Measurements from ENCODE around the gene C16orf74. TPM values are rescaled to one million over a fixed set of nuclear protein-coding genes. Genes with fewer than 3 reads are reported as not detected.
A peak's percentile ranks its signal among the peaks of the same experiment; 100 is the strongest.

The C16orf74 gene
- total and polyA plus RNA-seq, 3 experiments from 2014 or later, result 1.1 to 10.7 (median 1.3) TPM

DNA sequence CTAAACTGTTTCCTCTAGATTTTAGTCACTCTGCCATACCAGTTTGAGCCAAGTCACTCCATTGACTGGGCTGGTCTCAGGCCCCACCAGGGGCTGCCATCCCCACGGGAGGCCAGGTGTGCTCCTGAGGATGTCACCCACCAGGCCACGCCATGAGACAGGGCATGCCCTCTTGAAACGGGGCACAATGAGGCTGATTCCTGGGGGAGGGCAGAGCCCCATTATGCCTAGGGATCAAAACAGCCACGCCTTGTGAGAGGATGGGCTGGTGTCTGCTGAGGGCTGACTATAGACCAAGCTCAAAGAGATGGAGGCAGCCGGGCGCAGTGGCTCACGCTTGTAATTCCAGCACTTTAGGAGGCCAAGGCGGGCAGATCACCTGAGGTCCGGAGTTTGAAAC is 83.6 kb downstream of the C16orf74 start:
- Mint-ChIP-seq H3K27ac (no peak overlapping the region), H3K4me3 (no peak overlapping the region), H3K36me3 (peaks cover 0 to 96% (median 16%) of the 10 kb centered on the region in 3 donors), H3K4me1 (no peaks in the 10 kb centered on the region), H3K9me3 (no peaks in the 10 kb centered on the region), H3K27me3 (no peaks in the 10 kb centered on the region)
- no peak for DNase-seq
- no peak overlapping the region for H3K27ac ChIP-seq (ENCODE audit: low read depth, low read length)
- H3K4me3 ChIP-seq (ENCODE audit: low read length), result no peak overlapping the region
- ChIA-PET POLR2A (no interaction called here), CTCF (no interaction called here)
- H3K9me3 ChIP-seq (ENCODE audit: low read length), result no peaks in the 10 kb centered on the region
- H3K36me3 ChIP-seq (ENCODE audit: insufficient read depth, low read length), result peaks cover 62% of the 10 kb centered on the region
- no peaks in the 10 kb centered on the region for H3K27me3 ChIP-seq (ENCODE audit: insufficient read depth, low read length, poor library complexity, severe bottlenecking)
- H3K4me1 ChIP-seq (ENCODE audit: insufficient read depth, low read length), result no peaks in the 10 kb centered on the region

DNA sequence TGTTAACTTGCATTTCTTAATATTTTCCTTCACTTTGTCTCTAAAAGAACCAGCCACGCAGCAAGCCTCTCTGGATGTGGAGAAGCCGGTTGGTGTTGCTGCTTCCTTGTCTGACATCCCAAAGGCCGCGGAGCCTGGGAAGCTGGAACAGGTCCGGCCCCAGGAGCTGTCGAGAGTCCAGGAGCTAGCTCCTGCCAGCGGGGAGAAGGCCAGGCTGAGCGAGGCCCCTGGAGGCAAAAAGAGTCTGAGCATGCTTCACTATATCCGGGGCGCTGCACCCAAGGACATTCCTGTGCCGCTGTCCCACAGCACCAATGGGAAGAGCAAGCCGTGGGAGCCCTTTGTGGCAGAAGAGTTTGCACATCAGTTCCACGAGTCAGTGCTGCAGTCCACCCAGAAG is 85.0 kb downstream of the C16orf74 start:
- H3K36me3 ChIP-seq (ENCODE audit: insufficient read depth, low read length), result peaks cover 63% of the 10 kb centered on the region
- no peaks in the 10 kb centered on the region for H3K27me3 Mint-ChIP-seq
- no peaks in the 10 kb centered on the region for H3K27me3 ChIP-seq (ENCODE audit: insufficient read depth, low read length, poor library complexity, severe bottlenecking)
- no peaks in the 10 kb centered on the region for H3K9me3 ChIP-seq (ENCODE audit: low read length)
- no peaks in the 10 kb centered on the region for H3K4me1 ChIP-seq (ENCODE audit: insufficient read depth, low read length)
- no peak for DNase-seq
- no peak overlapping the region for H3K27ac ChIP-seq (ENCODE audit: low read depth, low read length)
- POLR2A ChIA-PET, result no interaction called here
- CTCF ChIA-PET, result no interaction called here
- H3K4me3 Mint-ChIP-seq, result no peak overlapping the region
- H3K9me3 Mint-ChIP-seq, result no peaks in the 10 kb centered on the region
- peaks cover 0 to 94% (median 12%) of the 10 kb centered on the region in 3 donors for H3K36me3 Mint-ChIP-seq
- H3K4me3 ChIP-seq (ENCODE audit: low read length), result no peak overlapping the region
- no peaks in the 10 kb centered on the region for H3K4me1 Mint-ChIP-seq
- no peak overlapping the region for H3K27ac Mint-ChIP-seq

DNA sequence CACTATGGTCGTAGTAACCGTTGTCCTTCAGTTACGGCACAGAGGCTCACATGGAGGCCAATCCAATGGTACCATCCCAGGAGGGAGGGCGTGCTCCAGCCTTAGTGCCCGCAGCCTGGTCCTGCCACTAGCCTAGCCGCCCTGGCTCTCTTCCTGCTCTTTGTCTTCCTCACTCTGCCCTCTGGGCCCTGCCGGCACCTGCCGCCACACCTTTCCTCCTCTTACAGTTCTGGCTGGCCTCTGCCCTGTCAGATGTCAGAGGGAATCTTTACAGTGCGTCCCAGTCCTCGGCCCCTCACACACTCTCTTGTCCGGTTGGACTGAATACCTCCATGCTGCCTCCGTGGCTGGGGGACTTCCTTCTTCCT is 85.5 kb downstream of the C16orf74 start:
- Histone ChIP-seq H3K27ac (ENCODE audit: low read depth, low read length) (no peak overlapping the region), H3K27me3 (ENCODE audit: insufficient read depth, low read length, poor library complexity, severe bottlenecking) (no peaks in the 10 kb centered on the region), H3K4me3 (ENCODE audit: low read length) (no peak overlapping the region), H3K4me1 (ENCODE audit: insufficient read depth, low read length) (no peaks in the 10 kb centered on the region), H3K36me3 (ENCODE audit: insufficient read depth, low read length) (peaks cover 57% of the 10 kb centered on the region), H3K9me3 (ENCODE audit: low read length) (no peaks in the 10 kb centered on the region)
- CTCF ChIA-PET, result no interaction called here
- DNase-seq, result no peak
- POLR2A ChIA-PET, result no interaction called here
- Mint-ChIP-seq H3K27me3 (no peaks in the 10 kb centered on the region), H3K4me1 (no peaks in the 10 kb centered on the region), H3K36me3 (peaks cover 0 to 91% (median 9%) of the 10 kb centered on the region in 3 donors), H3K4me3 (no peak overlapping the region), H3K27ac (peak overlapping the region in 1 of 8 donors; percentile 88), H3K9me3 (no peaks in the 10 kb centered on the region)

DNA sequence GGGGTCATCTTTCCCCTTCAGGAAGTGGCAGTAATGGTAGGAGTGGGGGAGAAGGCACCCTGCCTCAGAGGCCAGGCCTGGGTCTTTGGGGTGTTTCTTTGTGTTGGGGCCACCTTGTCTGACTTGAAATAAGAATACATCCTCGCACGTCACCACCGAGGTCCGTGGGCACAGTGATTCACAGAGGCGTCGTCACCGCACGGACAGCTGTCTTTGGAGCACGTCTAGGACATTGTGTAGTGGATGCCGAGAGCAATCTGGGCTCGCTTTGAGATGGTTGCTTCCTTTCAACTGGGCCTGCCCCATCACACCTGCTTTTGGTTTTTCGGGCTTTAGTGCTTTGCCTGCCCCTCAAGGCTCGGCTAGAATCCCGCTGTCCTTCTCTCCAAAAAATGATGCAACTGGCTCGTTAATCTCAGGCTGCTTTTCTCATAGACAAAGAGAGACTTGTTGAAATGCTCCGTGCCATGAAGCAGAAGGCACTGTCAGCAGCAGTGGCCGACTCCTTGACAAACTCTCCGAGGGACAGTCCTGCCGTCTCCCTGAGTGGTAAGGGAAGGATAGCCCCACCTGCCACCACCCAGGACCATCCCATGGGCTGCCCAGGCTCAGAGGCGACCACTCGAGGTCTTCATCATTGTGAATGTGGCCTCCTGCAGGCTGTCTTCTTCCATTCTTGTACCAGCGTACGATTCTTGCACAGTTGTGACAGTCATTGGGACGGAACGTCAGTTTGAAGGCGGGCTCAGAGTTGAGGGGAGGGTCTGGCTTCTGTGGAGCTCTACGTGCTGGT is 86.1 kb downstream of the C16orf74 start:
- peaks cover 51% of the 10 kb centered on the region for H3K36me3 ChIP-seq (ENCODE audit: insufficient read depth, low read length)
- Mint-ChIP-seq H3K4me1 (peaks cover 0 to 1% (median under 1%) of the 10 kb centered on the region in 3 donors), H3K27me3 (no peaks in the 10 kb centered on the region), H3K9me3 (no peaks in the 10 kb centered on the region), H3K36me3 (peaks cover 2 to 90% (median 9%) of the 10 kb centered on the region in 3 donors), H3K27ac (peak overlapping the region in 3 of 8 donors; percentile 23 to 88 (median 32)), H3K4me3 (no peak overlapping the region)
- no peaks in the 10 kb centered on the region for H3K27me3 ChIP-seq (ENCODE audit: insufficient read depth, low read length, poor library complexity, severe bottlenecking)
- no peaks in the 10 kb centered on the region for H3K9me3 ChIP-seq (ENCODE audit: low read length)
- no peaks in the 10 kb centered on the region for H3K4me1 ChIP-seq (ENCODE audit: insufficient read depth, low read length)
- no peak for DNase-seq
- CTCF ChIA-PET, result no interaction called here
- POLR2A ChIA-PET, result no interaction called here
- no peak overlapping the region for H3K4me3 ChIP-seq (ENCODE audit: low read length)
- no peak overlapping the region for H3K27ac ChIP-seq (ENCODE audit: low read depth, low read length)

DNA sequence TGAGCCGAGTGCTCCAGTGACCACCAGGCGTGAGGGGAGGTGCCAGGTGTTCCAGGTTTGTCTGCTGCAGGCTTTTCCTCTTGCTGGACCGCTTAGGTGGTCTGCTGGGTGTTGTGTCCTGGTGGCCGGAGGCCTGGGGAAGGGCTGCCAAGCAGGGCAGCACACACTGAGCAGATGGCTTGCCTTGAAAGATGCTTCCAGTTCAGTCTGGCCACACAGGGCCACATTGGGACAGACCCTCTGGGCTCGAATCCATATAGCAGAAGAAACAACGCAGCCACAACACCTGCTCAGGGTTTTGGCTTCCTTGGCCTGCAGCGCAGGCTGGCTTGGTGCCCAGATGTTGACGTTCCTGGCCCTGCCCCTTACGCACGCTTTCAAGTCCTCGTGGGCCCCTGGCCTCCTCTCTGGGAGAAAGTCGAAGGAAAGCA is 87.0 kb downstream of the C16orf74 start:
- Mint-ChIP-seq H3K27me3 (no peaks in the 10 kb centered on the region), H3K4me3 (no peak overlapping the region), H3K9me3 (no peaks in the 10 kb centered on the region), H3K4me1 (peaks cover 0 to 4% (median 3%) of the 10 kb centered on the region in 3 donors), H3K27ac (peak overlapping the region in 1 of 8 donors; percentile 63), H3K36me3 (peaks cover 4 to 90% (median 9%) of the 10 kb centered on the region in 3 donors)
- DNase-seq, result no peak
- no peaks in the 10 kb centered on the region for H3K9me3 ChIP-seq (ENCODE audit: low read length)
- no peak overlapping the region for H3K4me3 ChIP-seq (ENCODE audit: low read length)
- no peaks in the 10 kb centered on the region for H3K4me1 ChIP-seq (ENCODE audit: insufficient read depth, low read length)
- CTCF ChIA-PET, result no interaction called here
- no peak overlapping the region for H3K27ac ChIP-seq (ENCODE audit: low read depth, low read length)
- peaks cover 42% of the 10 kb centered on the region for H3K36me3 ChIP-seq (ENCODE audit: insufficient read depth, low read length)
- no peaks in the 10 kb centered on the region for H3K27me3 ChIP-seq (ENCODE audit: insufficient read depth, low read length, poor library complexity, severe bottlenecking)
- POLR2A ChIA-PET, result no interaction called here

DNA sequence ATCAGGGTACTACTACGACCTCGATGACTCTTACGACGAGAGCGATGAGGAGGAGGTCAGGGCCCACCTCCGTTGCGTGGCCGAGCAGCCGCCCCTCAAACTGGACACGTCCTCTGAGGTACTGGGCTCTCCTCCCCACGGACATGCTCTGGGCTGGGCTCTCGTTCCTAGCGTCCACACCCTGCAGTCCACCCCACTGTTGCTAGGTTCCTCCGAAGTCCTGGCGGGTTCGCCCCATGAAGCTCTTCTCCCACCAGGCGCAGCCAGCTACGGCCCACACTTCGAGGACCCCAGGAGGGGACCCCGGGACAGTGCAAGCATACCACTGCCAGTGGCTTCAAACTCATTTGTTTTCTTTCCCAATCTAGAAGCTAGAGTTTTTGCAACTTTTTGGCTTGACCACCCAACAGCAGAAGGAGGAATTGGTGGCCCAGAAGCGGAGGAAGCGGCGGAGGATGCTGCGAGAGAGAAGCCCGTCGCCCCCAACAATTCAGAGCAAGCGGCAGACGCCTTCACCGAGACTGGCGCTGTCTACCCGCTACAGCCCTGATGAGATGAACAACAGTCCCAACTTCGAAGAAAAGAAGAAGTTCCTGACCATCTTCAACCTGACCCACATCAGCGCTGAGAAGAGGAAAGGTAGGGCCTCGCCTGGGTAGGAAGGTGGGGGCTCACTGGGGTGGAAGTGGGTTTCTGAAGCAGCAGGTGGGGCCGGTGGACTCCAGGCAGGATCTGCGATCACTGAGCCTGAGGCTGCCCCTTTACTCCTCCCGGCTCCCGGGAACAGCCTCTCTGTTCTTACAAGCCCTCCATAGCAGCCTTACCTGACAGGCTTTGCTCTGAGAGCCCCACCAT is 87.7 kb downstream of the C16orf74 start:
- no peaks in the 10 kb centered on the region for H3K4me1 ChIP-seq (ENCODE audit: insufficient read depth, low read length)
- H3K36me3 Mint-ChIP-seq, result peaks cover 4 to 90% (median 9%) of the 10 kb centered on the region in 3 donors
- H3K4me3 Mint-ChIP-seq, result no peak overlapping the region
- H3K27ac ChIP-seq (ENCODE audit: low read depth, low read length), result no peak overlapping the region
- H3K9me3 Mint-ChIP-seq, result no peaks in the 10 kb centered on the region
- peaks cover 43% of the 10 kb centered on the region for H3K36me3 ChIP-seq (ENCODE audit: insufficient read depth, low read length)
- H3K4me1 Mint-ChIP-seq, result peaks cover 0 to 4% (median 3%) of the 10 kb centered on the region in 3 donors
- peak overlapping the region in 1 of 8 donors; percentile 63 for H3K27ac Mint-ChIP-seq
- DNase-seq, result no peak
- no peaks in the 10 kb centered on the region for H3K9me3 ChIP-seq (ENCODE audit: low read length)
- ChIA-PET POLR2A (no interaction called here), CTCF (interaction anchor here (1.4 kb wide), 1 partner anchor 13 kb away, joined by 3 read pairs; no protein-coding TSS in a partner anchor)
- H3K27me3 Mint-ChIP-seq, result no peaks in the 10 kb centered on the region
- no peak overlapping the region for H3K4me3 ChIP-seq (ENCODE audit: low read length)
- H3K27me3 ChIP-seq (ENCODE audit: insufficient read depth, low read length, poor library complexity, severe bottlenecking), result no peaks in the 10 kb centered on the region

DNA sequence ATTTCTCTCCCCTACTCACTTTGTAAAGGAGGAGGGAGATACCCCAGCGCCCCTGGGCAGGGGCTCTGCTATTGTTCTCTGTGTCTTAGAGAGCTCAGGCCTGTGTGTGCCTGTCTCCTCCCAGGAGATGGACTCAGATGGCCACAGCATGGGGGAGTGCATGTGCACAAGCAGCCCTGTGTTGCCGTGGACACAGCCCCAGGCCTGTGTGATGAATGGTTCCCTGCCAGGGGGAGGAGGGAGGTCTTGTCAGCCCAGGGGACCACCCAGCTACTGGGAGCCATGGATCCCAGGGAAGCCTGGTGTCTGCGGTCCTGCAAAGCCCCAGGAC is 88.4 kb downstream of the C16orf74 start:
- Histone ChIP-seq H3K9me3 (ENCODE audit: low read length) (no peaks in the 10 kb centered on the region), H3K27ac (ENCODE audit: low read depth, low read length) (no peak overlapping the region), H3K27me3 (ENCODE audit: insufficient read depth, low read length, poor library complexity, severe bottlenecking) (no peaks in the 10 kb centered on the region), H3K4me3 (ENCODE audit: low read length) (no peak overlapping the region), H3K36me3 (ENCODE audit: insufficient read depth, low read length) (peaks cover 46% of the 10 kb centered on the region), H3K4me1 (ENCODE audit: insufficient read depth, low read length) (no peaks in the 10 kb centered on the region)
- Mint-ChIP-seq H3K9me3 (no peaks in the 10 kb centered on the region), H3K4me1 (peaks cover 0 to 4% (median 3%) of the 10 kb centered on the region in 3 donors), H3K27me3 (no peaks in the 10 kb centered on the region), H3K4me3 (no peak overlapping the region), H3K36me3 (peaks cover 4 to 89% (median 12%) of the 10 kb centered on the region in 3 donors), H3K27ac (peak overlapping the region in 1 of 8 donors; percentile 66)
- ChIA-PET POLR2A (no interaction called here), CTCF (interaction anchor here (1.1 to 1.4 kb wide), 2 partner anchors 13 to 28 kb away, joined by 3 read pairs; no protein-coding TSS in a partner anchor)
- no peak for DNase-seq

Data from CD8-positive, alpha-beta memory T cell (primary cell).